ENCODE data around the gene MEMO1.

The MEMO1 gene

DNA sequence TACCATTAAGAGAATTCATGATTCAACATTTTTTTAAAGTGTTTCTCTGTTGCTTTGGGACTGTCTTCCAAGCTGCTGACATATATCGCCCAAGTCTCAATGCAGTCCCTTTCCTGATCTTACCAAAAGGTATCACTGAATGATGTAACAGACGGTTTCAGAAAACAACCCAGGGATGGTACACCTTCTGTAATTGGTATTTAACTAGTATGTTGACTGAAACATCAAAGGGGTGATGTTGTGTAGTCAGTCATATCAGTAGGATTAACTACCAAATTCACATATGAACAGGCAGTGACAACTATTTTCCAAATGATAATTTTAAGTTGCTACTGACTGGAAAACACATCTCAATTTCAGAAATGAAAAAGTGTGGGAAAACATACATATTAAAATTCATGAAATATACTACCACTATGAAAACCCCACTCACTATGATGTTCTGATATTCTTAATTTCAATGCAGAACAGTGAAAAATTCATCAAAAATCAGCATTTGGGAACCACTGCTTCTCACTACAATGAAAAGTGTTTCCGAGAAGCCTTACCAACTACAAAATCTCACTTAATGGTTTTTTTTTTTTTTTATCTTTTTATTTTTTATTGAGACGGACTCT lies 59.8 kb downstream of the MEMO1 start:
- TF ChIP-seq, protein P1, sequence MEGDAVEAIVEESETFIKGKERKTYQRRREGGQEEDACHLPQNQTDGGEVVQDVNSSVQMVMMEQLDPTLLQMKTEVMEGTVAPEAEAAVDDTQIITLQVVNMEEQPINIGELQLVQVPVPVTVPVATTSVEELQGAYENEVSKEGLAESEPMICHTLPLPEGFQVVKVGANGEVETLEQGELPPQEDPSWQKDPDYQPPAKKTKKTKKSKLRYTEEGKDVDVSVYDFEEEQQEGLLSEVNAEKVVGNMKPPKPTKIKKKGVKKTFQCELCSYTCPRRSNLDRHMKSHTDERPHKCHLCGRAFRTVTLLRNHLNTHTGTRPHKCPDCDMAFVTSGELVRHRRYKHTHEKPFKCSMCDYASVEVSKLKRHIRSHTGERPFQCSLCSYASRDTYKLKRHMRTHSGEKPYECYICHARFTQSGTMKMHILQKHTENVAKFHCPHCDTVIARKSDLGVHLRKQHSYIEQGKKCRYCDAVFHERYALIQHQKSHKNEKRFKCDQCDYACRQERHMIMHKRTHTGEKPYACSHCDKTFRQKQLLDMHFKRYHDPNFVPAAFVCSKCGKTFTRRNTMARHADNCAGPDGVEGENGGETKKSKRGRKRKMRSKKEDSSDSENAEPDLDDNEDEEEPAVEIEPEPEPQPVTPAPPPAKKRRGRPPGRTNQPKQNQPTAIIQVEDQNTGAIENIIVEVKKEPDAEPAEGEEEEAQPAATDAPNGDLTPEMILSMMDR (IDR thresholded peaks at IDR 0.05; ENCODE audit: low read depth, low read length, missing control alignments), result no peak
- no peak overlapping the region for H3K4me3 ChIP-seq (ENCODE audit: low read depth, low read length)
- DNase-seq (ENCODE audit: low read depth), result no peak

DNA sequence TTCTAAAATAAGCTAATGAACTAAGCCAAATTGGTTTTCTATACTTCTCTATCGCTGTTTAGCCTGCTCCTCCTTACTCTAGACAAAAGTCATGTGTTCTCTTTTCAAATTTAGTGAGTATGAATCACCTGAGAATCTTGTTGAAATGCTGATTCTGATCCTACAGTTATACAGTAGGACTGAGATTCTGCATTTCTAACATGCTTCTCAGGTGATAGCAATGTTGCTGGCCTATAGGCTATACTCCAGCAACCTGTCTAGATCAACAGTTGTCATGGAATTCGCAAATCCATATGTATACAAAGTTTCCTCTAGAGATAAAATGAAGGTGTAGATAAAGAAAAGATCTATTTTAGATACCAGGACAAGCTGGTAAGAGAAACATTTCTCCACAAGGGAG lies 62.9 kb downstream of the MEMO1 start:
- TF ChIP-seq, protein P1 (IDR thresholded peaks at IDR 0.05; ENCODE audit: low read depth, low read length, missing control alignments), result no peak
- no peak for DNase-seq (ENCODE audit: low read depth)
- no peak overlapping the region for H3K4me3 ChIP-seq (ENCODE audit: low read depth, low read length)

DNA sequence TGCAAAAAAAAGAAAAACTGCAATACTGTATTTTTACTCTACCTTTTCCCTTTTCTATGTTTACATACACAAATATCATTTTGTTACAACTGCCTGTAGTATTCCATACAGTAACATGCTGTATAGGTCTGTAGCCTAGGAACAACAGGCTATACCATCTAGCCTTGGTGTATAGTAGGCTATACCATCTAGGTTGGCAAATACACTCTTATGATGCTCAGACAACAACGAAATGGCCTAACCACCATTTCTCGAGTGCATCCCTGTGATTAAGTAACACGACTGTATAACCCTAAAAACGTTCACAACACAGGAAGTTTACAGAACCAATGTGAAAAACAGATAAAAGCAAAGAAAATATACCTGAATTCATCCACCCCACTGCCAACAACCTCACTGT lies 64.0 kb downstream of the MEMO1 start:
- TF ChIP-seq, protein P1 (IDR thresholded peaks at IDR 0.05; ENCODE audit: low read depth, low read length, missing control alignments), result no peak
- DNase-seq (ENCODE audit: low read depth), result no peak
- no peak overlapping the region for H3K4me3 ChIP-seq (ENCODE audit: low read depth, low read length)

DNA sequence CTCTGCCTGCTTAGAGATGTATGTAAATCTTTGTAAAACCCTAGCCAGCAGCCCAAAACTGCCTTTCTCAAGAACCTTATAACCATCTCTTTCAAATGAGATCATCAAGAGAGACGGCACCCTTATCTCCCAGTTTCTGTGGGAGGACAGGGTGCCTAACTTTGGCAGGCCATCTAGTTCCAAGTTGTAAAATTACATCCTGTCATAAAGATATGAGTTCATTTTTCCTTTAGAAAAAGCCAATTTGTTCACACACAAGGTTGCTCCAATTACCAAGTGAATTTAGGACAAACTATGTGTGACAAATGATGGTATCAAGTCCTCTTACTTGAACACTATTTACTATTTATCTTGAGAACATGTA lies 65.3 kb downstream of the MEMO1 start:
- TF ChIP-seq, protein P1 (IDR thresholded peaks at IDR 0.05; ENCODE audit: low read depth, low read length, missing control alignments), result no peak
- no peak overlapping the region for H3K4me3 ChIP-seq (ENCODE audit: low read depth, low read length)
- no peak for DNase-seq (ENCODE audit: low read depth)

DNA sequence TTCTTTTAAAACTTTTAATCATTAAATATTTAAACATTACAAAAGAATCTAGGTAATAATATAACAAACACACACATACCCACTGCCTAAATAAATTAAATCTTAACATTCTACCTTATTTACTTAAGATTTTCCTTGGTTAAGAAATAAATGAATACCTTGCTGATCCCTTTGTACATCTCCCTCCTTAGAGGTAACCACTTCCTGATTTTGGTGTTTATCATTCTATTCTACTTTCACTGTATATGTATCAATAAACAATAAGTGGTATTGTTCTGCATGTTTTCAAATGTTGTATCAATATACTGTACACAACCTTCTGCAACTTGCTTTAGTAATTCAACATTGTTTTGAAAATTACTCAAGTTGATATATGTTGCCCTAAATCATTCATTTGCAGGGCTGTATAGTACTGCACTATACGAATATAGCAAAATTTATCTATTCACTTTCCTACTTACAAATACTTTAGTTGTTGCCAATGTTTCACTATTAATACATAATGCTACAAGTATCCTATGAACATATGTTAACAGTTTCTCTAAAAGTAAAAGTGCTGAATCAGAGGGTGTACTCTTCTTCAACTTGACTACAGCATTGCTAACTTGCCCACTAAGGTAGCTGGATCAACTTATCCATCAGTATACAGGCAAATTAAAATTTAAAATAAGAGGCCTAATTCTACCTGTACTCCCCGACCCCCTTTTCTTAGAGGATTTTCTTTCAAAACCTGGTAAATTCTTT lies 65.8 kb downstream of the MEMO1 start:
- H3K4me3 ChIP-seq (ENCODE audit: low read depth, low read length), result no peak overlapping the region
- TF ChIP-seq, protein P1 (IDR thresholded peaks at IDR 0.05; ENCODE audit: low read depth, low read length, missing control alignments), result no peak
- DNase-seq (ENCODE audit: low read depth), result no peak

DNA sequence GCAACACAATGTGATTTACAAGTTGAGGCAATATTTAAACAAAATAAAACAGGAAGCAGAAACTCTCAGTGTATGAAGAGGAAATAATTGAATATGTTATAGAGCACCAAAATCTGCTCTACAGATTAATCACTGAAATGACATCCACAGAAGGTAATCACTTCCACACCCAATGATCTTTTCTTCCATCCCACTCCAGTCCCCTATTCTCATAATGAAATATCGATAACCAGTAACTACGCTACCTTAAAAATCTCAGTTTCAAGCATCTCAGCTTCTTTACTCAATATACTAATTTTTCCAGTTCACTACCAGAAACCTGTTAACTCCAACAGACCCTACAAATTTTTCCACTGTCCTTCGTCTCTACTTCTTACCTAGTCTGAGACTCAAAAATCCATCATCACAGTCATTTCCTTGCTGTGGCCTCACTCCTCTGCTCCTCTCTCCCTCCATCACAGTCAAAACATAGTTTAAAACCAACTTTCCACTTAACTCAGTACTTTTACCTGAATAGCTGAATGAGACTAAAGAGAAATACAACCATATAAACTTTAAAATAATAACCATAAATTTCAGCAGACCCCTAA lies 67.1 kb downstream of the MEMO1 start:
- no peak overlapping the region for H3K4me3 ChIP-seq (ENCODE audit: low read depth, low read length)
- TF ChIP-seq, protein P1 (IDR thresholded peaks at IDR 0.05; ENCODE audit: low read depth, low read length, missing control alignments), result no peak
- no peak for DNase-seq (ENCODE audit: low read depth)

All from GM12864 (cell line).